Kidney glomerular epithelial cell (primary cell): Measurements from ENCODE around the gene RIF1.
"Not testable (repeated sequence)": the region's sequence is repeated elsewhere in the genome, so short reads cannot be mapped to it uniquely, and the experiment has no call there.

ENCODE experiments used
- DNase-seq: peaks from one replicate; lab custom pipeline; 2025; lab: John Stamatoyannopoulos, UW

RIF1 gene

GRCh38 chr2:151417650-151418049 is 7.9 kb downstream of the RIF1 start:
- DNase-seq, result no peak

GRCh38 chr2:151421681-151422080 is 12.0 kb downstream of the RIF1 start:
- DNase-seq, result not testable (repeated sequence)

- DNase-seq, result no peak
These were observed 13.3 kb downstream of the RIF1 start for GRCh38 chr2:151422917-151423439.

- no peak for DNase-seq
These were observed 14.1 kb downstream of the RIF1 start for GRCh38 chr2:151423760-151424159.

- DNase-seq, result peak; percentile 6
These were observed 27.9 kb downstream of the RIF1 start for GRCh38 chr2:151437630-151438029.

GRCh38 chr2:151438506-151438905 is 28.8 kb downstream of the RIF1 start:
- DNase-seq, result no peak

GRCh38 chr2:151439127-151439526 is 29.4 kb downstream of the RIF1 start:
- DNase-seq, result no peak

- no peak for DNase-seq
These were observed 49.7 kb downstream of the RIF1 start for GRCh38 chr2:151459358-151459757.

- no peak for DNase-seq
These were observed 56.1 kb downstream of the RIF1 start for GRCh38 chr2:151465771-151466170.

GRCh38 chr2:151470556-151470955 is 60.9 kb downstream of the RIF1 start:
- DNase-seq, result no peak

- no peak for DNase-seq
These were observed 63.3 kb downstream of the RIF1 start for GRCh38 chr2:151472966-151473365.

GRCh38 chr2:151475071-151475470 is 65.4 kb downstream of the RIF1 start:
- DNase-seq, result no peak

- DNase-seq, result no peak
These were observed 66.6 kb downstream of the RIF1 start for GRCh38 chr2:151476287-151476686.

GRCh38 chr2:151478011-151478410 is 68.3 kb downstream of the RIF1 start:
- no peak for DNase-seq

- DNase-seq, result no peak
These were observed 72.0 kb downstream of the RIF1 start for GRCh38 chr2:151481744-151482143.

GRCh38 chr2:151482171-151482725 is 72.5 kb downstream of the RIF1 start:
- DNase-seq, result no peak

GRCh38 chr2:151483546-151483945 is 73.8 kb downstream of the RIF1 start:
- no peak for DNase-seq

GRCh38 chr2:151484100-151484499 is 74.4 kb downstream of the RIF1 start:
- no peak for DNase-seq

- no peak for DNase-seq
These were observed 76.4 kb downstream of the RIF1 start for GRCh38 chr2:151486053-151486452.

- no peak for DNase-seq
These were observed 80.6 kb downstream of the RIF1 start for GRCh38 chr2:151490276-151490675.

GRCh38 chr2:151491496-151491895 is 81.8 kb downstream of the RIF1 start:
- DNase-seq, result no peak

- DNase-seq, result no peak
These were observed 88.5 kb downstream of the RIF1 start for GRCh38 chr2:151498178-151498577.

- DNase-seq, result no peak
These were observed 96.5 kb downstream of the RIF1 start for GRCh38 chr2:151506170-151506569.

- DNase-seq, result no peak
These were observed 98.8 kb downstream of the RIF1 start for GRCh38 chr2:151508519-151508918.
